GM12891 (cell line): ENCODE results near the gene EXOC4.

Experiments
- DNase-seq: peaks from one replicate; pipeline ENCODE4 v3.0.0; 2011; ENCODE audit warnings: low spot score; ENCODE audit not compliant: insufficient read length
- FAIRE-seq: peaks from 2 replicates; lab custom pipeline; 2011; peaks lifted over from hg19 to GRCh38; lab: Jason Lieb, UNC
- PAX5 ChIP-seq: IDR thresholded peaks from 2 replicates; pipeline ENCODE4 v1.6.1; 2011; ENCODE audit warnings: low read length, moderate library complexity, mild to moderate bottlenecking; ENCODE audit not compliant: insufficient read depth, severe bottlenecking
- POLR2A ChIP-seq: IDR thresholded peaks from 2 replicates; pipeline ENCODE4 v1.6.1; 2011; ENCODE audit warnings: low read depth, low read length, control low read depth
- POLR2AphosphoS5 ChIP-seq: IDR thresholded peaks from 2 replicates; pipeline ENCODE4 v1.6.1; 2011; ENCODE audit warnings: low read depth, low read length, control low read depth
- POU2F2 ChIP-seq: IDR thresholded peaks from 2 replicates; pipeline ENCODE4 v1.6.1; 2011; ENCODE audit warnings: low read depth, mild to moderate bottlenecking, control low read depth, low read length, moderate library complexity
- SPI1 ChIP-seq: IDR thresholded peaks from 2 replicates; pipeline ENCODE4 v1.6.1; 2011; ENCODE audit warnings: low read depth, low read length, control low read depth
- TAF1 ChIP-seq: IDR thresholded peaks from 2 replicates; pipeline ENCODE4 v1.6.1; 2011; ENCODE audit warnings: low read depth, low read length, control low read depth

EXOC4 gene

GRCh38 chr7:133910761-133911160, 657.9 kb downstream of the EXOC4 start:
- FAIRE-seq (no peak), DNase-seq (no peak)
- no peak for TF ChIP-seq POLR2AphosphoS5
- TF ChIP-seq POU2F2, result no peak
- no peak for TF ChIP-seq PAX5

GRCh38 chr7:133911724-133912123, 658.8 kb downstream of the EXOC4 start:
- DNase-seq, result no peak
- no peak for TF ChIP-seq POU2F2
- TF ChIP-seq TAF1, result no peak
- TF ChIP-seq POLR2A, result no peak
- TF ChIP-seq POLR2AphosphoS5, result no peak
- TF ChIP-seq PAX5, result no peak
- TF ChIP-seq SPI1, result 0 out of 2 replicates have a peak, but pooled peaks have one; percentile 6
- FAIRE-seq, result no peak

- no peak for DNase-seq
- FAIRE-seq, result no peak
- no peak for TF ChIP-seq SPI1
- TF ChIP-seq POLR2AphosphoS5, result no peak
- no peak for TF ChIP-seq PAX5
- no peak for TF ChIP-seq TAF1
- TF ChIP-seq POU2F2, result no peak
- TF ChIP-seq POLR2A, result no peak
Observed at GRCh38 chr7:133912916-133913697, 660.2 kb downstream of the EXOC4 start.

GRCh38 chr7:133916621-133917020, 663.7 kb downstream of the EXOC4 start:
- TF ChIP-seq POU2F2, result no peak
- TF ChIP-seq POLR2A, result no peak
- TF ChIP-seq TAF1, result no peak
- no peak for TF ChIP-seq SPI1
- no peak for TF ChIP-seq POLR2AphosphoS5
- TF ChIP-seq PAX5, result no peak
- DNase-seq (no peak), FAIRE-seq (no peak)

- DNase-seq (no peak), FAIRE-seq (no peak)
- TF ChIP-seq POLR2A, result no peak
- no peak for TF ChIP-seq POU2F2
- no peak for TF ChIP-seq TAF1
- TF ChIP-seq PAX5, result no peak
Observed at GRCh38 chr7:133919810-133920209, 666.9 kb downstream of the EXOC4 start.

- DNase-seq (no peak), FAIRE-seq (no peak)
- TF ChIP-seq SPI1 (no peak), TAF1 (no peak), POLR2A (no peak), POU2F2 (no peak), POLR2AphosphoS5 (no peak), PAX5 (no peak)
Observed at GRCh38 chr7:133921635-133922182, 668.8 kb downstream of the EXOC4 start.

GRCh38 chr7:133923974-133924373, 671.1 kb downstream of the EXOC4 start:
- DNase-seq, result no peak
- no peak for TF ChIP-seq SPI1
- no peak for FAIRE-seq

GRCh38 chr7:133931053-133931452, 678.2 kb downstream of the EXOC4 start:
- no peak for FAIRE-seq
- no peak for DNase-seq

GRCh38 chr7:133932591-133932990, 679.7 kb downstream of the EXOC4 start:
- TF ChIP-seq TAF1, result no peak
- TF ChIP-seq POLR2A, result no peak
- TF ChIP-seq POLR2AphosphoS5, result no peak
- no peak for TF ChIP-seq POU2F2
- no peak for TF ChIP-seq SPI1
- no peak for TF ChIP-seq PAX5
- FAIRE-seq (no peak), DNase-seq (no peak)

More at GRCh38 chr7:133931053-133931452, 678.2 kb downstream of the EXOC4 start:
- TF ChIP-seq SPI1 (no peak), POLR2A (no peak), POU2F2 (no peak), TAF1 (no peak), POLR2AphosphoS5 (no peak), PAX5 (no peak)
